SK-N-DZ (cell line): ENCODE results near the gene IL22.
A peak's percentile ranks its signal among the peaks of the same experiment; 100 is the strongest.

Source experiments
- DNase-seq: peaks from one replicate; pipeline ENCODE4 v3.0.0-alpha.2; 2015; ENCODE audit warnings: low spot score

Gene IL22

DNA sequence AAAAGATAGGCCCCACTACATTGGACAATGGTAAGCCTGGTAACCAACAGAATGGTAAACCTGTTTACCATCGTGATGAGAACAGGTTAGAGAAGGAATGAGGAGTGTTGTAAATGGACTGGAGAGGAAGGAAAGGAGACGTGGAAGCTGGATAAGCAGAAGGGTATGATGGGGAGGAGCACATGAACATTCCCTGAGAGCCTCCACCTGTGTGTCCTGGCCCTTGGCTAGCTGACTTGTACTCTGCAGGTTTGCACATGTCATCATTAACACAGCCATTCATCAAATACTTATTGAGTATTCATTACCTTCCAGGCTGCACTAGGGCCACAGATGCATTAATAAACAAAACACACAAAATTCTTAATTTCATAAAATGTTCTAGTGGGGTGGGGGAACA is 23.4 kb downstream of the IL22 start:
- no peak for DNase-seq

DNA sequence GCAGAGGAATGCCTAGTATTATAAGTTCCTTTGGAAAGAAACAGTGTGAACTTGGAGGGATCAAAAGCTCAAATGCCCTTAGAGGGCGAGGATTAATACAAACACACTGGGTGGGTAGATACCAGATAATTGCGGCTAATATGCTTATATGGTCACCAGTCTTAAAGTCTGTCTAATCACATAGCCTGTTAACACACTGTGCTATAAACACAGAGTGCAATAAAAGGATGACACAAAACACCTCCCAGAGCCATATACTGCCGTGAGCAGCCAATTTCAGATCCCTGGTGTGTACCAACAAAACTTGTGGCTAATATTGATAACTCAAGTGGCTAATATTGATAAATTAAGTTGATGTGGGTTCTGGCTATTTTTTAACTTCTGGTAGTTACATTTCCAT is 26.0 kb downstream of the IL22 start:
- no peak for DNase-seq

DNA sequence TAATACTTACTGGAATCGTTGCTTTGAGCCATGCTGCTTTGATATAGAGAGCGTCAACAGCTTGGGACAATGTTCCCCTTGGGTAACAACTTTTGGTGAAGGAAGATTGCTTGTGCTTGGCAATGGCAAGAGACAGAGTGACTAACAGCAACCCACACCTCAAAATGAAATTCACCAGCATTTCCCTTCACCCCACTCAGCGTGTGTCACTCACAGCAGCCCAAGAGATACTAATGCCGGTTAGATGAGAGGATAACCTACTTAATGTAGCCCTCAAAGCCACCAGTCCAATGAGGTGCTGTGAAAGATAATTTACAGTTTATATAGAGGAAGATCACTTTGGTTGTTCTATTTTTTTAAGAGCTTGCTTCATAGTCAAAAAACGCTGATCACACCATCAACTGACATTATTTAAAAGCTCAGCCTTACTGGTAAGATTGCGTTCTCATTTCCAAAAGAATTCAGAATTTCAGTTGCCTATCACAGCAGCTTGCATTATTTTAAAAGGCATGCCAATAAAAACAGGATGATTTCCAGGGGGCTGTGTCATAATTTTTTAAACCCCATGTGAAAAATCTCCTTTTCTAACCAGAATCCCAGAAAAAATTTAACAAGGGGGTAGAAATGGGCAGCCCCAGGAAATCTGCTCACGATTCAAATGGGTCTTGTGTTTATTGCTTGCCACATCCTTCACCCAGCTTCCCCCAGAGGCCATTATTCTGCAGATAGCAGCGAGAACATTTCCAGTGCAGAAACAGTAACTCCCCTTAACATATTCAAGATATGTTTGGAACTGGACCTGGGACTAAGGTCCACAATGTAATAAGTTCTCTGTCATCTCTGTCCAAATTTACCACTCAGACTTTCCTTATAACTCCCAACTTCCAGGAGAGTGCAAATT is 27.6 kb downstream of the IL22 start, which contains the start of gene IL26:
IL26 (minus strand) TSS at position 235 of the 901 bp plus-strand sequence; CDS start at position 181, 54 bp downstream.
- no peak for DNase-seq

DNA sequence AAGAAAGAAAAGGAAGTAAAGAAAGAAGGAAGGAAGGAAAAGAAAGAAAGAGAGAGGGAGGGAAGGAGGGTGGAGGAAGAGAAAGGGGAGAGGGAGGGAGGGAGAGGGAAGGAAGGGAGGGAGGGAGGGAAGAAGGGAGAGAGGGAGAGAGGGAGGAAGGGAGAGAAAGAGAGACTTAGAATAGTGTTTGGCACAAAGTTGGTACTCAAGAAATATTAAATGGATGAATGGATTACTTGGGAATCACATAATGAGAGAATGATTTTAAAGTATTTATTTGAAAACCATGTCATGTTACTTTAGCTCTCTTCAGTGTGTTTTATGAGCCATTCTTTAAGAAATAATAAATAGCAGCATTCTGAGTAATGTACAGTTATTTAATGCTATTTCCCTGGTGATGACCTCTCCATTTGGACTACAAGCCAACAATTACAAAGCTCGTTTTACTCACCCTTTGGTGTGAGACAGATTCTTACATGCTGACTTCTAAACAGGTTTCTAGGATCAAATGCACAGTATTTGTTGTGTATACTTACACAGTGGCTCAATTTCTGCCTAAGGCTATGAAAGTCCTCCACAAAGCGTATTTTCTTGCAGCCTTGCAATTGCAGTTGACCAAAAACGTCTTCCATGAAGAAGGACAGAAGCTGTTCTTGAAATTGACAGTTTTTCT is 28.7 kb downstream of the IL22 start:
- DNase-seq: no peak

- peak; percentile 91 for DNase-seq
Measured at GRCh38 chr12:68223067-68223747, 30.2 kb downstream of the IL22 start.

- DNase-seq: peak; percentile 10
Measured at GRCh38 chr12:68222326-68222725, 31.1 kb downstream of the IL22 start.

GRCh38 chr12:68221497-68221896 is 31.9 kb downstream of the IL22 start:
- no peak for DNase-seq

- peak; percentile 51 for DNase-seq
Measured at GRCh38 chr12:68210875-68211274, 42.5 kb downstream of the IL22 start.

DNA sequence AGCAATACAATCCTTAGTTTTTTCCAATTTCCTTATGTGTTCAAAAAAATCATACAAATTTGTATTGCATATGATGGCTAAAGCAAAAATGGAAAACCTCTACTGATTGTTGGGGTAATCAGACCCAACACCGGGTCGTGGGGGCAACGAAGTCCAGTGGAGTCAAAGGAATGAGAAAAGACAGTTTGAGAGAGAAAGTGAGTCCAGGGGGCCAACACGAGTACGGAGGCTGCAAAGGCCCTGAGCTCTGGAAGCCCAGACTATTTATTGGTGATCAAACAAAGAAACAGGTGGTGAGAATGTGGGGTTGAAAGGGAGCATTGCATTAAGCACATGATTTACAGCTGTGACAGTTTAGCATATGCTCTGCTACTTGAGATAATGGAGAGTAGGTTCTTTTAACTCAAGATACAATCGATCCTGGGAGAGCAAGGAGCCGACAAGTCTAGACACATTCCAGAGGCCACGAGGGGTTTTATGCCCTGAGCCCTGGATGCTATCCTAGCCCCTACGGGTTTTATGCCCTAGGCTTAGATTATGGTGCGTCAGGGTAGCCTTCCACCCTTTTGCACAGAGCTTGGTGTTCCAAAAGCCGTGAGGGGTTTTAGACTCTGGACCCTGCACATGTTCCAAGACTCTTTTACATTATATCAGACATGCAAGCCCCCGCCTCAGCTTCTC is 44.2 kb downstream of the IL22 start:
- peak; percentile 99 for DNase-seq

- no peak for DNase-seq
Measured at GRCh38 chr12:68207276-68207675, 46.1 kb downstream of the IL22 start.

DNA sequence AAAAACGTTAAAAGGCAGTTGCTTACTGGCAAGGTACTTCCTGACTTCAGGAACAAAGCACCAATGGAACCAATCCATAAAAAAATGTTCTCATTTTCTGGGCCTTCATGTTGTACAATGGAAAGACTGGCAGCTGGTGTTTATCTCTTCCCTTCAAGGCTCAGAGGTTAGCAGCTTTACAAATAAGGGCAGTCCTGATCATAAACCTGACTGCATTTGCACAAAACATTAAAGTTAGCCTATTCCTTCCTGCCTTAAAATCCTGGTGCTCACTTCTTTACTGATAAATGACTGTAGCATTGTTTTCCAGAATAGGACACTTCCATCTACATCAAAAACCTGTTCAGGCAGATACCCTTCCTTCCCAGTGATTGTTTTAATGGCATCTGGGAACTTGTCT is 47.0 kb downstream of the IL22 start:
- no peak for DNase-seq

DNA sequence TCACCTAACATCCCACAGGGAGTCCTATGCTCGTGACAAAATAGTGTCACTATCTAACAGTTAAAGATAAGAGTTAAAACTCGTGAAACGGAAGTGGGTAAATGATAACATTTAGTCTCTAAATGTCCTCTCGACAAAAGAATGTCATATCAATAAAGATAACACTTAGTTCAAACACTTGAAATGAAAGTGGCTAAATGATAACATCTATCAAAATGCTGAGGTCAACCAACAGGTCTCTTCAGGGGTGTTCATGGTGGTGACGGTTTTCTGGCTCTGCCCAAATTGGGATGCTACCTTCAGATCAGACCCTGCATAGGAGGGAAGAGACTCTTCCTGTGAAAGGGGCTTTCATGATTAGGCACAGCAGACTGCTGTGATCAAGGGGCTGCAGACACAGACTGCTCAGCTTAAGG is 49.9 kb downstream of the IL22 start:
- DNase-seq: no peak

DNA sequence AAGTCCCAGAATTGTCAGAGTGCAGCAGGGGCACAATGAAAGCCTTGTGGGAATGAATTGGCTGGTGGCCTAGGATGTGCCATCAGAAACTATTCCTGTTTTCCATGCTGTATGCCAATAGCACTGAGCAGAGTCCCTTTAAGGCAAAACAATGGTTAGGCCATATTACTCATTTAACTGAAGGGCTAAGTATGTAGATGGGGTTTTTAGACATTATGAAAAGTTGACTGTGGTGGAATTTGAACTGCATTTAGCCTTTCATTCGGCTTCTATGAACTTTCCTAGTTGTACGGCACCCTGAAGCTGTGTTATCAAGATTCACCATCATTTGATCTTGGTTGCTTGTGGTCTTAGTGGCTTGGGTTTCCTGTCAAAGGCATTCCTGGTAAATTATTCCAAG is 52.5 kb downstream of the IL22 start:
- no peak for DNase-seq

- no peak for DNase-seq
Measured at GRCh38 chr12:68199127-68199526, 54.3 kb downstream of the IL22 start.

- no peak for DNase-seq
Measured at GRCh38 chr12:68198507-68199086, 54.8 kb downstream of the IL22 start.
